HG03039 (cell line): ENCODE measurements around the gene NINL.

ENCODE experiments used
- ATAC-seq: cut with Tn5 transposase; IDR thresholded peaks from one replicate; pipeline ENCODE4 v1.9.1; 2021; ENCODE audit warnings: mild to moderate bottlenecking, moderate library complexity; ENCODE audit not compliant: unreplicated experiment

The NINL gene

DNA sequence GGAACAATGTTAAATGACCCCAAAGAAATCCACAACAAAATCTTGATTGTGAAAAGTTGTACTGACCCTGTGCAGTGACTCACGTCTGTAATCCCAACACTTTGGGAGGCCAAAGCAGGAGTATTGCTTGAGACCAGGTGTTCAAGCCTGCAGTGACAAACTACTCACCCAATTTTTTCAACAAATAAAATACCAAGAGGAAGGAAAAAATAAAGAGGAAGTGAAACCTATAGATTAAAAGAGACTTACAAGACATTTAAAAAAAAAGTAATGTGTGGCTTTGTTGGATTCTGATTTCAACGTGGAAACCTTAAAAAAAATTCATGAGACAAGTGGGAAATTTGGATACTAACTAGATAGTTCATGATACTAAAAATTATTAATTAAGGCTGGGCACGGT lies 146.0 kb downstream of the NINL start:
- ATAC-seq, result no peak

DNA sequence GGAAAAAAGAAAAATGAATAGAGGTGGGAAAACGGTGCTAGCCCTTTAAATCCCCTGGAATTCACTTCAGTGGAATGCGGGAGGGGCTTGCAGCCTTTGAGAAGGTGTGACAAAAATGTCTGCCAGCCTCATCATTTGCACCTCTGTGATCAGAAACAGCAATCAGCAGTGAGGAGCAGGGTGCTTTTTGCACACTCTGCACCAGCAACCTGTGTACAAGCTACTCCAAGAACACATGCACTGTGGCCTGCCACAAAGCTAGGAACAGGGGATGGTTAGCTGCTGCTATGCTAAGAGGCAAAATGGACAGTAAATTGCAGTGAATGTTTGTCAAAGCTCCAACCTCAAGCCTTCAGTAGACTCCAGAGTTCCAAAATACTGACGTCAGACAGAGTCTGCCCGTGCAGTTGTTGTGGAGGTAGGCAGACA lies 148.2 kb downstream of the NINL start:
- no peak for ATAC-seq

GRCh38 chr20:25424536-25424935 lies 160.8 kb downstream of the NINL start:
- ATAC-seq, result no peak

GRCh38 chr20:25422032-25422431 lies 163.3 kb downstream of the NINL start:
- ATAC-seq, result no peak

DNA sequence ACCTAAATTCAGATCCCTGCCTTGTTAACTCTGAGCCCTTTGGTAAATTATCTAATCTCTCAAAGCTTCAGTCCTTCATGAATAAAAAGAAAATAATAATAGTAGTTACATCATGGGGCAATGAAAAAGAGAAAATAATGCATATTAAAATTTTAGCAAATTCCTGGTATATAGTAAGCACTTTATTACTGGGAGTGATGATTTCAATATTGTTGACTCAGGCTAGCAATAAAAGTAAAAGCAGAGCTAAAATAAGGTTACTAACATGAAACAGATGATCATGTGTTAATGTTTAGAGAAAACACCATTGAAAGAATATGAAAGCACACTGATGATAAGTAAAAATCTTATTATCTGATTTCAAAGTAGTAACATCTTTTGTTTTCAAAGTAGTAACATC lies 164.2 kb downstream of the NINL start:
- no peak for ATAC-seq

DNA sequence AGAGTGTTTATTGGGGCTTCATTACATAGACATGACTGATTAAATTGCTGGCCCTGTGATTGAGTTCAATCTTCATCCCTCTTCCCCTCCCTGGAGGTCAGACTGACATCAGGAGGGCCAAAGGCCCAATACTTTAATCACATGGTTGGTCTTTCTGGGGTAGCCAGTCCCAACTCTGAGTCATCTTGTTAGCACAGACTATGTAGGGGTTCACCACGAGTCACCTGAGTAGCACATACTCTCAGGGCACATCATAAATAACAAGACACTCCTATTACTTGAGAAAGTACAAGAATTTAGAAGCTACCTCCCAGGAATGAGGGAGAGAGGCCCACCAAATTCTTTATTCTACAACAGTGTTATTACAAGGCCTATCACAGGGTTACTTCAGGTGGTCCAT lies 166.6 kb downstream of the NINL start:
- no peak for ATAC-seq

GRCh38 chr20:25408890-25409289 lies 176.4 kb downstream of the NINL start:
- ATAC-seq, result no peak

DNA sequence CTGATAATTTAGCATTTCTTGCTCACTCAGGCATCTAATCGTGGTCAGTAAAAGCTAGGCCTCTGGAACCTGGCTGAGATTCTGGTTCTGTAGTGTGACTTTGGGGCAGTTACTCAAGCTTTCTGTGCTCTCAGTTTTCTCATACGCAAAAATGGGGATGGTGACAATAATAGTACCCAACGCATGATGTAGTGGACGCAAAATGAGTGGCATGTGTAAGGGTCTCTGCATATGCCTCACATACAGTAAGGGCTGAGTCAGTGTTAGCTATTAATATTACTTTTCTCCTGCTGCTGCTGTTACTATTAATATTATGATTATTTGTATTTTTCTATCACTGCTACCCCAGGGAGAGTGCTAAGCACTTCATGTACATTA lies 177.2 kb downstream of the NINL start:
- no peak for ATAC-seq

GRCh38 chr20:25407311-25408169 lies 177.8 kb downstream of the NINL start, which contains the start of gene GINS1:
Gene GINS1, plus strand, starts transcription at chr20:25407673. Its CDS starts 148 bp downstream, at chr20:25407821.
- ATAC-seq, result peak; percentile 89
